DND-41 (cell line): ENCODE results near the gene ABCA3.

Source experiments
- EZH2 ChIP-seq: IDR thresholded peaks from 3 replicates; pipeline ENCODE4 v1.6.1; 2012; ENCODE audit warnings: borderline replicate concordance, low read depth, mild to moderate bottlenecking, moderate library complexity, low read length, inconsistent platforms; ENCODE audit not compliant: severe bottlenecking
- TF ChIP-seq, protein P1 (sequence below): IDR thresholded peaks from 2 replicates; pipeline ENCODE4 v1.5.1; 2012; ENCODE audit warnings: borderline replicate concordance, low read length, moderate library complexity, mild to moderate bottlenecking; ENCODE audit not compliant: poor library complexity, severe bottlenecking; ENCODE audit errors: extremely low read depth

DNA sequence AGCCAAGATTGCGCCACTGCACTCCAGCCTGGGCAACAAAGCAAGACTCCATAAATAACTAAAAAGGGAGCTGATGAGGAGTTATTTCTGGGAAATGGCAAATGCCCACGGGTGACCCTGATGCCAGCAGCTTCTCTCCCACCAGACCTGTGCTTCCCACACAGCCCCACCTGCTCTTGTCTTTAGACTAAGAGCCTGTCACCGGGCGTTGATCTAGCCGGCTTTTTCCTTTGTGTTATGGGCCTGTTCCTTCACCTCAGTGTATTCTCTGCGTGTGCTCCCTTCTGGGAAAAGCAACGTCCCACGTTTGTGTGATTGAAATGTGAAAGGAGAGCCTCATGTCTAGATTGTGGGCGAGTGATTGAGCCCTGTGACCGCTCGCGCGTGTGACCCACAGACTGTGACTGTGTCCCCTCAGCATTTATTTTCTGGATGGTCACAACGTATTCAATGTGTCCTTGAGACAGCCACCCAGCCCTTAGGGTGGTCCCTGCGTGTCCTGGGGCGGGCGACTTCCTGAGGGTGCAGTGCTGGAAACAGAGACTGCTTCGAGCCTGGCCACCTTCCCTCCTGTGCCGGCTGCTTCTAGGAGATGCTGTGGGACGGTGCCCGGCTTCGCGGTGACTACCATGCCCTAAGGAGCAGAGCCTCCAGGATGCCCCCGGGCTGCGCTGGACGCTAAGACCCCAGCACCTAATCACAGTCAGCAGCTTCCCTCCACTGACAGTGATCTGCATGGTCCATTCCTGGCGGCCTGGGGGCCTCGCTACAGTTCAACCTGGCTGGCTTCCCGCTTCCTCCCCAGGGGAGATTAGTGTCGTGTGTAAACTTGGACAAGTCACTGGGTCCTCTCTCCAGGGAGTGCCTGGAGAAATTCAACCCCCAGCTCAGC is 64.8 kb downstream of the ABCA3 start:
- TF ChIP-seq, protein P1, sequence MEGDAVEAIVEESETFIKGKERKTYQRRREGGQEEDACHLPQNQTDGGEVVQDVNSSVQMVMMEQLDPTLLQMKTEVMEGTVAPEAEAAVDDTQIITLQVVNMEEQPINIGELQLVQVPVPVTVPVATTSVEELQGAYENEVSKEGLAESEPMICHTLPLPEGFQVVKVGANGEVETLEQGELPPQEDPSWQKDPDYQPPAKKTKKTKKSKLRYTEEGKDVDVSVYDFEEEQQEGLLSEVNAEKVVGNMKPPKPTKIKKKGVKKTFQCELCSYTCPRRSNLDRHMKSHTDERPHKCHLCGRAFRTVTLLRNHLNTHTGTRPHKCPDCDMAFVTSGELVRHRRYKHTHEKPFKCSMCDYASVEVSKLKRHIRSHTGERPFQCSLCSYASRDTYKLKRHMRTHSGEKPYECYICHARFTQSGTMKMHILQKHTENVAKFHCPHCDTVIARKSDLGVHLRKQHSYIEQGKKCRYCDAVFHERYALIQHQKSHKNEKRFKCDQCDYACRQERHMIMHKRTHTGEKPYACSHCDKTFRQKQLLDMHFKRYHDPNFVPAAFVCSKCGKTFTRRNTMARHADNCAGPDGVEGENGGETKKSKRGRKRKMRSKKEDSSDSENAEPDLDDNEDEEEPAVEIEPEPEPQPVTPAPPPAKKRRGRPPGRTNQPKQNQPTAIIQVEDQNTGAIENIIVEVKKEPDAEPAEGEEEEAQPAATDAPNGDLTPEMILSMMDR: no peak
- TF ChIP-seq EZH2: no peak
